Activated T-cell treated with anti-CD3 and anti-CD28 coated beads for 4 hours (primary cell): Measurements from ENCODE around the gene CLCN5.
"Not testable (repeated sequence)": the region's sequence is repeated elsewhere in the genome, so short reads cannot be mapped to it uniquely, and the experiment has no call there.

Source experiments
- DNase-seq: peaks from one replicate; pipeline ENCODE4 v3.0.0-alpha.2; 2020

The CLCN5 gene

GRCh38 chrX:49999087-49999486 lies 76.7 kb downstream of the CLCN5 start:
- no peak for DNase-seq

- no peak for DNase-seq
Measured at GRCh38 chrX:50000937-50001542, 78.6 kb downstream of the CLCN5 start.

- no peak for DNase-seq
Measured at GRCh38 chrX:50002067-50002714, 79.8 kb downstream of the CLCN5 start.

- DNase-seq = no peak
Measured at GRCh38 chrX:50003467-50003866, 81.1 kb downstream of the CLCN5 start.

- DNase-seq = no peak
Measured at GRCh38 chrX:50003927-50004326, 81.5 kb downstream of the CLCN5 start.

- DNase-seq = not testable (repeated sequence)
Measured at GRCh38 chrX:50025591-50025990, 103.2 kb downstream of the CLCN5 start.

- DNase-seq = no peak
Measured at GRCh38 chrX:50035126-50035525, 112.7 kb downstream of the CLCN5 start.

GRCh38 chrX:50036426-50036825 lies 114.0 kb downstream of the CLCN5 start:
- no peak for DNase-seq

- no peak for DNase-seq
Measured at GRCh38 chrX:50045823-50046222, 123.4 kb downstream of the CLCN5 start.

GRCh38 chrX:50049228-50049627 lies 126.8 kb downstream of the CLCN5 start:
- no peak for DNase-seq

- no peak for DNase-seq
Measured at GRCh38 chrX:50054147-50054546, 131.8 kb downstream of the CLCN5 start.

GRCh38 chrX:50066318-50066937 lies 144.0 kb downstream of the CLCN5 start:
- no peak for DNase-seq

- DNase-seq = no peak
Measured at GRCh38 chrX:50067435-50068284, 145.3 kb downstream of the CLCN5 start.

- no peak for DNase-seq
Measured at GRCh38 chrX:50068285-50068563, 145.8 kb downstream of the CLCN5 start.

GRCh38 chrX:50068893-50069292 lies 146.5 kb downstream of the CLCN5 start:
- no peak for DNase-seq

- no peak for DNase-seq
Measured at GRCh38 chrX:50071494-50071893, 149.1 kb downstream of the CLCN5 start.

- no peak for DNase-seq
Measured at GRCh38 chrX:50072110-50072509, 149.7 kb downstream of the CLCN5 start.

GRCh38 chrX:50073601-50074000 lies 151.2 kb downstream of the CLCN5 start:
- no peak for DNase-seq

GRCh38 chrX:50075630-50076339 lies 153.4 kb downstream of the CLCN5 start:
- DNase-seq = no peak

- no peak for DNase-seq
Measured at GRCh38 chrX:50081282-50081889, 159.0 kb downstream of the CLCN5 start.

GRCh38 chrX:50082741-50083140 lies 160.3 kb downstream of the CLCN5 start:
- no peak for DNase-seq

GRCh38 chrX:50088645-50089044 lies 166.2 kb downstream of the CLCN5 start:
- no peak for DNase-seq

- no peak for DNase-seq
Measured at GRCh38 chrX:50093625-50094024, 171.2 kb downstream of the CLCN5 start.
